Limb (tissue), 2 donors: ENCODE measurements around the gene TBL1Y.
A peak's percentile ranks its signal among the peaks of the same experiment; 100 is the strongest.
"Not testable (repeated sequence)": the region's sequence is repeated elsewhere in the genome, so short reads cannot be mapped to it uniquely, and the experiment has no call there.

Source experiments
- DNase-seq, 2 donors: peaks; one replicate each; pipeline ENCODE4 v3.0.0-alpha.2; 2016; ENCODE audit errors: extremely low spot score in 2 of 2

TBL1Y gene

DNA sequence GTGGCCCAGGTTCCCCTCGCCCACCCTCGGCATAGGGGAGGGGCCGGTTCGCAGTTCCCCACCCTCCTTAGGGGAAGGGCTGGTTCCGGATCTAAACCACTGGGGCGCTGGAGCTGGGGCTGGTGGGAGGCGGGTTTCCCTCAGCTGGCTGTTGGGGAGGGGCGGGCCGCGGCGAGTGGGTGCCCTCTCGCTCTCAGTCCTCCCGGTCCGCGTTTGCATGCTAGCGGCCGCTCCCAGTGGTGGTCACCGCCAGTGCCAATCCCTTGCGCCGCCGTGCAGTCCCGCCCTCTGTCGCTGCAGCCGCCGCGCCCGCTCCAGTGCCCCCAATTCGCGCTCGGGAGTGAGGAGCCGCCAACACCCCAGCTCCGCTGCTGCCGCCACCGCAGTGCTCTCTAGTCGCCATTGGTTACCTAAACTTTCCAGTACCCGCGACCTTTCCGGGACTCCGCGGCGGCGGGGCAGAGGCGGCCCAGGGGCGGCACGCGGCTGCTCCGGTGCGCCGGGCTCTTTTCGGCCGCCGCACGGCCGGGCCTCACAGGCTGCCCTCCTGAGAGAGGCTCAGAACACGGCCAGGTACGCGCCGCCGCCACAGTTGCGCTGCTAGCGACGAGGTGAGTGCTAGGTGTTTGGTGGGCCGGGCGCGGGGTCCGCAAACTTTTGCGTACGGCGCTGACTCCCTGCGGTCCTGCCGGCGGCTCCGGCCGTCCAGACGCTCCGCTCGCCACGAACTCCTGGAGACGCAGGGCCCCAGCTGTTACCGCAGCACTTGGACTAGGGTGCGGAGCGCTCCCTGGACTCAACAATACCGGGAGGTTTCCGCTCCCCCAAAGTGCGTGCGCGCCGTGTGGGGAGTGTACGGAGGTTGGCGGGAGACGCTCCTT, at the start of gene TBL1Y:
Gene TBL1Y, plus strand, starts transcription at position 326 of the 881 bp plus-strand sequence. CDS start 114,388 bp downstream, outside the sequence.
- peak in 1 of 2 donors; percentile 48 for DNase-seq

DNA sequence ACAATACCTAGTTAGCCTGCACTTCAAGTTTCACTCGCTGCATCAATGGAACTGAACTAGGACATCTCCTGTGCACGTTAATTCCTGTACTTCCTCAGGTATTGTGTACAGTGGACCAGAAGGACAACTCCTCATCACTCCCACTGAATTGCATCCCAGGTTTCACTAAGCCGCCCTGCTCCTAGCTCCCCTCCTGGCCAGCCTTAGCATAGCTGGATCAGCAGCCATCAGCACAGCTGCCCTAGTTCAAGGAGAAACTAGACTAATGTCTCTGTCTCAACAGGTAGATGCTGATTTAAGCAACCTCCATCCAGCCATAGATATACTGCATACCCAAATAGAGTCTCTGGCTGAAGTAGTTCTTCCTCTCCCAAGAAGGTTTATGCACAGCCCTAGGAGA, 16.0 kb upstream of the TBL1Y start:
- DNase-seq, result no peak

DNA sequence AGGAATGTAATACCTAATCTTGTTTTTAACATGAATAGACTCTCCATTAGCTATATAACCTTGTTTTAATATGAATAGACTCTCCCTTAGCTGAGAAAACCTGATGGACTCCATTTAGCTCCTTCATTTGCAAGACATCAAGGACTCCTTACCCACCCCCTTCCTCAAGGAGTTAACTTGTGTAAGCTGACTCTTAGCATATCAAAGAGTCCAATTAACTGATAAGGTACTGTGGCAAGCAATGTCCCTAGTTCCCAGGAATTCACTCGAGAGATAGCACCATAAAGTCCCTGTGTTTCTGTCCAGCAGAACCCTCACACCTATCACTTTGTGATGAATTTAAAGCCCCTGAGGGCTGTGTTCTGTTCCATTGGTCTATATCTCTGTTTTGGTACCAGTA, 15.3 kb upstream of the TBL1Y start:
- no peak for DNase-seq

DNA sequence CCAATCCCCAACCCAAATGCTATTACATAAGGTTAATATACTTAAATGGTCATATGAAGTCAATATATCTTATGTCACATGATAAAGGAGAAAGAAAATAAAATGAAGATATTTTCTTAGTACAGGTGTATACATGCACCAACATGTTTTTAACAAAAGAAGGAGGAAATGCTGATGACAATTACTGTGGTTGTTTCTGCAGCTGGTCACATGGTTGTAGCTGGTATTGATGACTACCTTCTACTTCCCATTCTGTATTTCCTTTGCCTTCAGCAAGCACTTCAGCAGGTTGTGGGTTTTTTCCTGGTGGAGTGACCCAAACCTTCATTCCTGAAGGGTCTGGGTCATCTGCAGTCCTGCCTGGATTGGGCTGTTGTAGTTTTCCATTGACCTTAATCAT, 8.4 kb upstream of the TBL1Y start:
- DNase-seq, result not testable (repeated sequence)

DNA sequence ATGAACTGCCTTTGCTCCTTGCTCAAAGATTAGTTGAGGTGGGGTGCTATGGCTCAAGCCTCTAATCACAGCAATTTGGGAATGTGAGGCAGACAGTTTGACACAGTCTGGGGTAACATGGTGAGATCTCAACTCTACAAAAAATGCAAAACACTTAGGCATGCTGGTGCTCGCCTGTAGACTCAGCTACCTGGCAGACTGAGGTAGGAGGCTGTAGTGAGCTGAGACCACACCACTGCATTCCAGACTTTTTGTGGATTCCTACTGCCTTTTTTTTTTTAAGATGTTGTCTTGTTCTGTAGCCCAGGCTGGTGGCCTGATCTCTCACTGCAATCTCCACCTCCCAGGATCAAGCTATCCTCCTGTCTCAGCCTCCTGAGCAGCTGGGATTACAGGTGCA, 2.9 kb upstream of the TBL1Y start:
- no peak for DNase-seq

DNA sequence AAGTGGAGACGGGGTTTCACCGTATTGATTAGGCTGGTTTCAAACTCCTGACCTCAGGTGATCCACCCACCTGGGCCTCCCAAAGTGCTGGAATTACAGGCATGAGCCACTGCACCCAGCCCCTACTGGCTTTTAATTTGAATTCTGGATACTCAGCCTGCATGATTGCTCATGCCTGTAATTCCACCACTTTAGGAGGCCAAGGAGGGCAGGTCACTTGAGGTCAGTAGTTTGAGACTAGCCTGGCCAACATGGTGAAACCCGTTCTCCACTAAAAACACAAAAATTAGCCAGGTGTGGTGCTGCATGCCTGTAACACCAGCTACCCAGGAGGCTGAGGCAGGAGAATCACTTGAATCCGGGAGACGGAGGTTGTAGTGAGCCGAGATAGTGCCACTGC, 2.5 kb upstream of the TBL1Y start:
- DNase-seq, result not testable (repeated sequence)

DNA sequence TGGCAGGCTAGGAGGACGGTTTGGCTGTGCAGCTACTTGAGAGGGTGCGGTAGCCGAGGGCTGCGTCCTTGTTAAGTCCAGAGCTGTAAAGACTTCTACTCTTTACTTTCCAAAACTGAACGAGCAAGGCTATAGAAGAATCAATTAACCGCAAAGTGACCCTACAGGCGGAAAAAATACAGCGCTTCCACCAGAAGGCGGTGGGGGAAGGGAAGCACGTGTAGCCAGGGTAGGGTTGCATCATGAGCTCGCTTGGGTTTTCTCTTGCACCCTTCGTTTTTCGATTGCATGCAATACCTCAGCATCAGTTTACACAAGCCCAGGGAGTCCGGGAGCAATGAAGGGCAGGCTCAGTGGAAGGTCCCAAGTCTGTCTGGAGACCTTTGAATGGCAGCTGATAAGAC, 1.4 kb upstream of the TBL1Y start:
- peak in 1 of 2 donors; percentile 56 for DNase-seq

DNA sequence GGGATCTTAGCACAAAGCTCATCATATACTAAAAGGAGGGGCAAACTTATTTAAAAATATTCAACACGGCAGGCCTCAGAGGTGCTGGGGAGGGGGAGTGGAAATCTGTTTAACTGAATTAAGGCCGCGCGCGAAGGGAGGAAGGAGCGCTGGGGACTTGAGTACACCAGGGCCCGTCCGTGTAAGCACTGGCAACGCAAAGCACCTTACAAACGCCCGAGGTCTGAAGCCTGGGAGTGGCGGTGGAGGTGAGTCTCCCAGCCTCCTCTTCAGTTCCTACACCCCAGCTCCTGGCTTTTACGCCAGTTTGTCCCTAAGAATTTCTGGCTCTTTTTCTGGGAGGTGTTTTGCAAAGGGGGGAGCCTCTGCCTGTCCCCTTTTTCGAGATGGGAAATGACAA, 641 bp upstream of the TBL1Y start:
- DNase-seq, result peak in 1 of 2 donors; percentile 29

DNA sequence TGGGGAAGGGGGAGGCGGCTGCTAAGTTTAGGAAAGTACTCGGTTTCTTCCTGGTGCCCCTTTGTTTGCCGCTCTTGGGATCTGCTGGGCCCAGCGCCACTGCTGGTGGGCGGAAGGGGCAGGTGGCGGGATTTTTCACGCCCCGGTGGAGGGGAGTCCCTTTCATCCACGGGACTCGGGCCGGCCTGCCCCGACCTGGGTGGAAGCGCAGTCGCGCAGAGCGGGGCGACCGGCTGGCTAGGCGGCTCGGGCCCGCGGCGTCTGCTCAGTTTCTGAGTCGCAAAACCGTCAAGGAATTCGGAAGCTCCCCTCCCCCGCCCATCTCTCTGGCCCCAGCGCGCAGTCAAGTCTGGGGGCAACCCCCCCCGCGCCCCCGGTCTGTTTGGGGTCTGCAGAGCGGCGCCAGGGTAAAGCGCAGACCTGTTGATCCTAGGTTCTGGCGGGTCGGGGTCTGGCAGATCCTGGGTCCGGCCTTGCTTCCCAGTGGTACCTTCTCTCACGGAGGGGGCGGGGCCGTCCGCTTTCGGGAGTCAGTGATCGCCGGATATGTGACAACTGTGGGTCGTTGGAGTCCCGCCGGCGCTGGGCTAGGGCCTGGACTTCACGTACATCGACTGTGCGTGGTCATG, 870 bp downstream of the TBL1Y start, which contains the start of gene AMELY:
Gene AMELY, minus strand, starts transcription at position 500 of the 629 bp plus-strand sequence. CDS start 39,144 bp downstream, outside the sequence.
- peak in 1 of 2 donors; percentile 46 for DNase-seq

DNA sequence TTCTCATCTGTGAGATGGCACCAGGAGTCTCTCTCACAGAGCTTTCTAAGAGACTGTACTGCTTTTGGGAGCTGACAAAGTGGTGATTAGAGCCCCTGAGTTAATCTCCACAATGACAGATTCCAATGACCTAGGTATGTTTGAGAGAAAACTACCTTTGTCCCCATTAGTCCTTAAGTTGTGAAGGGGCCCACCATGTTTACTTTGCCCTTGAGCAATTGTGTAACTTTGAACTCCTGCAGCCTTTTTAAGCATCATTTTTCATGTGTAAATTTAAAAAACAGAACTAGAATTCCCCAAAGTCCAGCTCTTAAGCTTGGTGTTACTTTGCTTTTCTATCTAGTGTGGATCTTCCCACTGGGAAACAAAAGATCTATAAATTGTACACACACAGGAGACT, 2.9 kb downstream of the TBL1Y start:
- DNase-seq, result no peak

DNA sequence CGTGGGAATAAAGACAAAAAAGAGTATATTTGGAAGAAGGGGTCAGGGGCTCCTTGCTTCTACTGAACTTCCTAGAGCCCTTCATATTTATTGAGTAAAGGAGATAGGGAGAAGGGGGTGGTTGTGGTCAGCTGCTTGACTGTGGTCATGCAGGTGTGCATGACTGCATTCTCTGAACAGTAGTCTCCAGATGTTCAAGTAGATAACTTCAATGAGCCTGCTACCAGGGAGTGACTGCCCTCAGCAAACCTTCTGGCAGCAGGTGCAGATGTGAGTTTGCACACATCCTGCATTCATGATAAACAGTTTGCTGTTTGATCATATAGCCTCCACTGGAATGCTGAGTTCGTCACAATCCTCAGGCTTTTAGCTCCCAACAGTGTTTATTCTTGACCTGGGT, 10.6 kb downstream of the TBL1Y start:
- no peak for DNase-seq

DNA sequence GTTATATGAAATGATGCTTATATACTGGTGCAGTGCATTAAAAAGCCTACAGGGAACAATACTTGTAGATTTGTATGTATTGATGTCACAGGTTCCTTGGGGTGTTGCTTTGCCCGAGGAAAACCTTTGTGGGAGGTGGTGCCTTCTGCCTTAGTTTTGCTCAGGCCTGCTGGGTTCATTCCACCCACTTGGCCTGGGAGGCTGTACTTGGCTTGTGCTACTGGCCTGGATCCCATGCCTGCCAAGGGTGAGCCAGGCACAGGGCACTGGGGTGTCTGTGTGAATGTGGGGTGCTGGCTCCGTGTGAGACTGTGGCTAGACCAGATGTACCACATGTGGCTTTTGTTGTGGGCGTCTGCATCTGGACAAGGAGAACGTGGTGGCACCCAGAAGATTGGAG, 17.8 kb downstream of the TBL1Y start:
- no peak for DNase-seq

DNA sequence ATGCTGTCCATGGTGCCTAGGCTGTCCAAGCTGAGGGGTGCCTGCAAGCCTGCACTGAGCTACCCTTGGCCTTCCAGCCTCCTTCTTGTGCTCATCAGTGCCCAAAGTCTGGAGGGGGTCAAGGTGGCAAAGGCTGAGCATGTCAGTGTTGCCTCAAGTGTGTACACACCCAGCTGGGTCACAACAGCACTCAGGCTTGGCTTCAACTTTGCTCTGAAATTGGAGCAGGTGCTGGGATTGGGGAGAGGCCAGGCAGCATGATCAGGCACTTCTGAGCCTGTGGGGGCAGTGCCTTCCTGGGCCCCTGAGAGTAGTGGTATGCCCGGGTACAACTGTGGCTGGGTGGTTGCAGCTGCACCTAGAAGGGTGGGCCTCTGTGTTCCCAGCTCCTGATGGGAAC, 18.7 kb downstream of the TBL1Y start:
- DNase-seq, result no peak

DNA sequence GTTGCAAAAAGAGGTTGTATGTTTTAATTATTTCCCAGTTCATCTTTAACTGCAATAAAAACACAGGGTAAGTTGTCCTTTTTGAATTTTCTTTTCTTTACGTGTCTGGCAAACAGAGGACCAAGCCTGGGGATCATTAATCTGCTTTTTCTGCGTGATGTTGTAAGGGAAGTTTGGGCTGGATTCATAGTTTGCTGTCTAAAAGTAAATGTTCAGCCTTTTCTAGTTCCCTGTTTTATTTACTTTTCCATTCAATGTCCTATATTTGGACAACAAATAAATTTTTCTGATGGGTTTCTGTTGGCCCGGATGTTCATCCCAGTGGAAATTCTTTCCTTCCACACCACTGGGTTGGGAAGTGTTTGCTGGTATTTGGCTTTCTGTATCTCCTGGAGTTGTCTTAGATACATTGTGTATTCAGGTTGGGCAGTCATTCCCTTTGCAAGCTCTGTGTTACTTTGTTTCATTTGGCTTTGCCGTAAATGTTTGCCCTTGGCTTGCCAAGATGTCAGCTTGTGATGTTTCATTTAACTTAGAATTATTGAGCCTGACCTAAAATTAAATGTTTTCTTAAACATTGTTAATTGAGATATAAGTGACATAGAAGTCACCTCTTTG, 21.4 kb downstream of the TBL1Y start:
- DNase-seq, result no peak

DNA sequence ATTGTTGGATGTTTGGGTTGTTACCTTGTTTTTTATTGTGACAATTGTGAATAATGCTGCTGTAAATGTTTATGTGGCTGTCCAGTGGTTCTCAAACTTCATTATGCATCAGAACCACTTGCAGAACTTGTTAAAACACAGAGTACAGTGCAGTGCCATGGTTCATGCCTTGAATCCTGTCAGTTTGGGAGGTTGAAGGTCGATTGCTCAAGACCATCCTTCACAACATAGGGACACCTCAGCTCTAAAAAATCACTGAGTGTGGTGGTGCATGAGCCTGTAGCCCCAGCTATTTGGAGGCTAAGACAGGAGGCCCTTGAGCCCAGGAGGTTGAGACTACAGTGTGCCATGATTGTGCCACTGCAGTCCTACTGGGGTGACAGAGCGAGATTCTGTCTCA, 25.0 kb downstream of the TBL1Y start:
- DNase-seq, result no peak

DNA sequence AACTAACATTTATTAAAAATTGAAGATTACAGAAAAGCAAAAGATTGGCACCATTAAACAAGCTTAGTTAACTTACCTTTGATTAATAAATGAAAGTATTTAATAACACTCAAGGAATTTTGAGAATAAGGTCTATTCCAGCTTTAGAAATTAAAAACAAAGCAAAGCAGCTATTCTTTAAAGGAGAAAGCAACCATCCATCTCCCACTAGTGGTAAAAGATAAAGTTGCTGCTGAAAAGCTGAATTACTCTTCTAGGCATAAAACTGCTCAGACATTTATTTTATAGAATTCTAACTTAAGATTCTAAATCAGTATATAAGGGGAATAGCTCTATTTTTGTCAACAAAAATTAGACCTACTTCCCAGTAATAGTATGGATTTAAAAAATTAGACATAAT, 37.2 kb downstream of the TBL1Y start:
- no peak for DNase-seq

DNA sequence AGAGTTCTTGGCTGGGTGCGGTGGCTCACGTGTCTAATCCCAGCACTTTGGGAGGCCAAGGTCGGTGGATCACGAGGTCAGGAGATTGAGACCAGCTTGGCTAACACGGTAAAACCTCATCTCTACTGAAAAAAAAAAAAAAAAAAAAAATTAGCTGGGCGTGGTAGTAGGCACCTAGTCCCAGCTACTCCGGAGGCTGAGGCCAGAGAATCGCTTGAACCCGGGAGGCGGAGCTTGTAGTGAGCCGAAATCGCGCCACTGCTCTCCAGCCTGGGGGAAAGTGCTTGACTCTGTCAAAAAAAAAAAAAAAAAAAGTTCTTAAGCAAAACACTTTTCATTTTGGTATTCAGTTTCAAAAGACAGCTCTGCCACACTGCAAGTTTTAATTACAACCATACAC, 37.9 kb downstream of the TBL1Y start:
- no peak for DNase-seq

DNA sequence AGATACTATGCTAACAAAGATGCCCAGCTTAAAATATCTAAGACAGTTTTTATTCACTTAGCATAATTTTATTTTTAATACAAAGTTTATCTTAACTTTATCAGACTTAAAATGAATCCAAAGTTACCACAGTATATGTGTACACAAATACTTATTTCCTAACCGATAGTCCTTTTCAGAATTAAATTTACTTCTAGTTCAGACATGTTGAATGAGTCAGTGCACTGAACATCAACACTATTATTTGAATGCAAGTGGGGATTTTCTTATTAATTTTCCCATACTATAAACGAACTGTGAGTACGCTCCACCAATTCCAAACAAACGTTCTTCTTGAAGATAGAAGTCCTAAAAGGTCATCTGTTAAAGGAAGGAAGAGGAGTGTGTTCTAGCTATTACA, 39.5 kb downstream of the TBL1Y start:
- DNase-seq, result no peak

DNA sequence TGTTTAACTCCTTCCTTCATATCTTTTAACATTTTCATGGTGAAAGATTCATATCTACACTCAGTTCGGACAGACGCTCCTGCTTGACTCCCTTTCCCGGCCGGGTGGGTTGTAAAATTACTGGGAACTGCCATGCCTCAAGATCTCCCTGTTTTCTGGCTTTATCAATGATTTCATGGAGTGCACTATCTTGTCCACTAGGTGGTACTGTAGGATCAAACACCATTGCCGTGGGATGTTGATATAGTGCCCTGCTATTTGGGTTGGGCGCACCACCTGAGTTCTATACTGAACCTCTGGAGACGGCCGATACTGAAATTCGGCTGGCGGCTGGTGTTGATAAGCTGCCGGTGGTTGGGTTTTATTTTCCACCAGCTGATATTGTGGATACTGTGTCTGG, 54.2 kb downstream of the TBL1Y start:
- DNase-seq, result peak; percentile 35 to 43

DNA sequence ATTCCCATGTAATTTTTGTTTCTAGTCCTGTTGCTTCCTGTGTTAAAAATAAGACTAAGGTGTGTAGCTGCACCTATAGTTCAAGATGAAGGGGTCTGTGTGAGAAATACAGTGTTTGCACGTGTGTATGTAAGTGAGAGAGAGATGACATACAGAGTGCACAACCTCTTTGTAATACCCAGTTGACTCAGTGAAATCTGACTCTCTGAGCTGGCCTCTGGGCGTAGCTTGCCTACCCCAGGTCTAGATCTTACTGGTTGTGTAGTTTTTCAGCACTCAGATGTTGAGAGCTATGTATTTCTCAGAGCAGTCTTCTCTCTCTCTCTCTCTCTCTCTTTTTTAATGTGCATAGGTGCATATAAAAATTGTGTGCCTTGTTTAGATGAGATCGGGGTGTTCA, 56.0 kb downstream of the TBL1Y start:
- DNase-seq, result no peak

DNA sequence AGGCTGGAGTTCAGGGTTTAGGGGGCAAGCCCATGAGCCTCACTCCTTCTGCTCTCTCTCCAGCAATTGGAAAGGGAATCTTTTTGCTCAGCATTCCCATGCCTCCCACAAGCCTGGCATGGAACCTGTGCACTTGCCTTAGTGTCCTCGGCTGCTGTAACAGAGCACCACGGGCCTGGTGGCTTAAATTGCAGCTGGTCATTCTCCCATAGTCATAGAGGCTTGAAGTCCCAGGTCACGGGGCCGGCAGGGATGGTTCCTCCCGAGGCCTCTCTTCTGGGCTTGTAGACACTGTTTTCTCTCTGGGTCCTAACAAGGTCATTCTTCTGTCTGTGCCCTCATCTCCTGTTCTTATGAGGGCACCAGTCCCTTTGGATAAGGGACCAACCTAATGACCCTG, 57.2 kb downstream of the TBL1Y start:
- DNase-seq, result no peak

DNA sequence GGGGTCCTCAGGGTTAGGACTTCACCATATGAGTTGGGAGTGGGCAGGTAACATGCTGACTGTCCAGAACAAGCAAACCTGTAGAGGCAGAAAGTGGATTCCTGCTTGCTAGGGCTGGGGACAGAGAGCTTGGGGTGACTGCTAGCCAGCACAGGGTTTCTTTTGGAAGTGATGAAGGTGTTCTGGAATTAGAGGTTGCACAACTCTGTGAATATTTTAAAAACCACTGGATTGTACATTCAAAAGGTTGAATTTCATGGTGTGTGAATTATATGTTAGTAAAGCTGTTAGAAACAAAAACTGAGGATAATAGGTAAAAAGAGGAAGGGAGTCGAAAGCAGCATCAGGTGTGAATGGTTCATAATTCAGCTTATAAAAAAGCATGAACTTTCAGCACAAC, 57.7 kb downstream of the TBL1Y start:
- DNase-seq, result no peak
